Endodermal cell (in vitro differentiated cells): ENCODE data around the gene PALMD. TPM values are rescaled to one million over a fixed set of nuclear protein-coding genes. Genes with fewer than 3 reads are reported as not detected.

Source experiments
- DNase-seq: peaks from one replicate; pipeline ENCODE4 v3.0.0-alpha.2; 2017
- H3K27ac ChIP-seq: 2 replicates; pipeline ENCODE4 v1.5.1; 2013; ENCODE audit warnings: mild to moderate bottlenecking, low read depth, low read length, moderate library complexity
- H3K27me3 ChIP-seq: 2 replicates; pipeline ENCODE4 v1.6.1; 2013; ENCODE audit warnings: mild to moderate bottlenecking, low read length, moderate library complexity; ENCODE audit not compliant: insufficient read depth, control insufficient read depth, poor library complexity, severe bottlenecking
- H3K36me3 ChIP-seq: 2 replicates; pipeline ENCODE4 v1.7.0; 2013; ENCODE audit warnings: mild to moderate bottlenecking, low read length, moderate library complexity; ENCODE audit not compliant: control insufficient read depth, insufficient read depth
- H3K4me1 ChIP-seq: one replicate; pipeline ENCODE4 v1.7.0; 2013; ENCODE audit warnings: low read length; ENCODE audit not compliant: control insufficient read depth, insufficient read depth
- H3K4me3 ChIP-seq: 2 replicates; pipeline ENCODE4 v1.5.1; 2013; ENCODE audit warnings: mild to moderate bottlenecking, low read length, moderate library complexity
- H3K9ac ChIP-seq: 2 replicates; pipeline ENCODE4 v1.6.1; 2013; ENCODE audit warnings: mild to moderate bottlenecking, low read length, moderate library complexity; ENCODE audit not compliant: poor library complexity, severe bottlenecking; ENCODE audit errors: extremely low read depth
- H3K9me3 ChIP-seq: 2 replicates; pipeline ENCODE4 v1.6.1; 2013; ENCODE audit warnings: mild to moderate bottlenecking, low read length, moderate library complexity; ENCODE audit not compliant: control insufficient read depth
- H3K27ac Mint-ChIP-seq: 2 replicates; pipeline ENCODE4 v1.8.0; 2020; ENCODE audit warnings: mixed read lengths
- H3K27me3 Mint-ChIP-seq: 2 replicates; pipeline ENCODE4 v1.8.0; 2021; ENCODE audit warnings: mild to moderate bottlenecking, mixed read lengths; ENCODE audit not compliant: insufficient read depth
- H3K36me3 Mint-ChIP-seq: 2 replicates; pipeline ENCODE4 v1.8.0; 2020; ENCODE audit warnings: low read depth, mixed read lengths
- H3K4me1 Mint-ChIP-seq: 2 replicates; pipeline ENCODE4 v1.8.0; 2020; ENCODE audit warnings: mixed read lengths
- H3K4me3 Mint-ChIP-seq: 2 replicates; pipeline ENCODE4 v1.8.0; 2020; ENCODE audit warnings: mild to moderate bottlenecking, moderate library complexity, mixed read lengths
- H3K9me3 Mint-ChIP-seq: 2 replicates; pipeline ENCODE4 v1.8.0; 2020; ENCODE audit warnings: mild to moderate bottlenecking, mixed read lengths
- CTCF ChIP-seq: fragments of 200-600 bp; sonication (generic); conservative IDR thresholded peaks from 2 replicates; pipeline ENCODE4 v1.5.0; 2021; ENCODE audit warnings: antibody characterized with exemption, mild to moderate bottlenecking
- WGBS, 2 experiments: methylation state at CpG; one replicate each; pipeline versions ENCODE4 v1.1.5 to v1.1.7; 2013; ENCODE audit warnings: missing lambda C conversion rate in 2 of 2, mixed read lengths in 1 of 2; ENCODE audit not compliant: insufficient coverage in 1 of 2, insufficient read length in 1 of 2; 5-methylcytosine and 5-hydroxymethylcytosine counted together
- total RNA-seq, 2 donors: library from RNA; stranded (reverse); fragmentation: NEBNext Ultra II Directional in 1 of 2; extraction: Animal tissue kit (Norgen Biotek cat#: 25700) in 1 of 2; gene quantifications; 2 replicates in 1 of 2; 3 replicates in 1 of 2; pipeline ENCODE4 v1.2.1, GENCODE V29; 2021

Gene PALMD
- total RNA-seq, 2 donors from 2014 or later, result 0.24 to 0.26 TPM

- peaks cover 7% of the 10 kb centered on the region for H3K36me3 Mint-ChIP-seq
- H3K9me3 Mint-ChIP-seq, result no peaks in the 10 kb centered on the region
- no peak overlapping the region for H3K9ac ChIP-seq
- peaks cover 24% of the 10 kb centered on the region for H3K4me1 Mint-ChIP-seq
- TF ChIP-seq CTCF, result no peak
- peaks cover 3% of the 10 kb centered on the region for H3K4me1 ChIP-seq
- H3K27me3 ChIP-seq, result no peaks in the 10 kb centered on the region
- peak overlapping the region; percentile 7 for H3K27ac Mint-ChIP-seq
- H3K36me3 ChIP-seq, result peaks cover 13% of the 10 kb centered on the region
- no peak overlapping the region for H3K4me3 ChIP-seq
- WGBS, 2 experiments, result 51 to 80% methylated on average over 3 to 4 of the region's 4 CpGs
- H3K27me3 Mint-ChIP-seq, result no peaks in the 10 kb centered on the region
- no peaks in the 10 kb centered on the region for H3K9me3 ChIP-seq
- H3K27ac ChIP-seq, result no peak overlapping the region
- H3K4me3 Mint-ChIP-seq, result no peak overlapping the region
- peak; percentile 69 for DNase-seq
Measured at GRCh38 chr1:99727575-99728185, 81.8 kb downstream of the PALMD start.

GRCh38 chr1:99728494-99729235, 82.8 kb downstream of the PALMD start:
- H3K27me3 ChIP-seq, result no peaks in the 10 kb centered on the region
- peak; percentile 86 for TF ChIP-seq CTCF
- H3K4me1 ChIP-seq, result peaks cover 3% of the 10 kb centered on the region
- Mint-ChIP-seq H3K36me3 (peaks cover 7% of the 10 kb centered on the region), H3K9me3 (no peaks in the 10 kb centered on the region), H3K27me3 (no peaks in the 10 kb centered on the region), H3K4me1 (peaks cover 24% of the 10 kb centered on the region), H3K4me3 (no peak overlapping the region), H3K27ac (no peak overlapping the region)
- peaks cover 20% of the 10 kb centered on the region for H3K36me3 ChIP-seq
- WGBS, 2 experiments, result 90 to 97% methylated on average over 2 to 4 of the region's 4 CpGs
- no peak overlapping the region for H3K27ac ChIP-seq
- DNase-seq, result peak; percentile 76
- no peak overlapping the region for H3K4me3 ChIP-seq
- no peak overlapping the region for H3K9ac ChIP-seq
- no peaks in the 10 kb centered on the region for H3K9me3 ChIP-seq

- Mint-ChIP-seq H3K4me3 (no peak overlapping the region), H3K27me3 (no peaks in the 10 kb centered on the region), H3K36me3 (peaks cover 7% of the 10 kb centered on the region), H3K4me1 (peaks cover 15% of the 10 kb centered on the region), H3K27ac (no peak overlapping the region), H3K9me3 (no peaks in the 10 kb centered on the region)
- no peak overlapping the region for H3K4me3 ChIP-seq
- WGBS, 2 experiments, result 83% methylated on average over 1 of the region's 1 CpG; no CpG with 5 or more reads in 1 of the 2 experiments
- no peak overlapping the region for H3K27ac ChIP-seq
- TF ChIP-seq CTCF, result no peak
- no peaks in the 10 kb centered on the region for H3K9me3 ChIP-seq
- H3K27me3 ChIP-seq, result no peaks in the 10 kb centered on the region
- H3K4me1 ChIP-seq, result peaks cover 3% of the 10 kb centered on the region
- H3K9ac ChIP-seq, result no peak overlapping the region
- H3K36me3 ChIP-seq, result peaks cover 22% of the 10 kb centered on the region
- DNase-seq, result no peak
Measured at GRCh38 chr1:99731384-99731783, 85.5 kb downstream of the PALMD start.
